Pancreas (tissue), 10 donors: ENCODE data around the gene BRD2. TPM values are rescaled to one million over a fixed set of nuclear protein-coding genes. Genes with fewer than 3 reads are reported as not detected.

Source experiments
- ATAC-seq, 4 donors: fragments of 200-7000 bp; cut with Tn5 transposase; one replicate each; pipeline versions ENCODE4 v1.8.0 to v1.9.1; 2020; ENCODE audit warnings: mild to moderate bottlenecking in 4 of 4, moderate library complexity in 4 of 4
- DNase-seq, 6 donors: peaks; one replicate each; pipeline ENCODE4 v3.0.0-alpha.2; 2020
- FAIRE-seq: peaks from 2 replicates; lab custom pipeline; 2012; peaks lifted over from hg19 to GRCh38; lab: Jason Lieb, UNC
- H3K27ac ChIP-seq, 4 donors: fragments of 200-600 bp; sonication (generic); 1 replicate in 3 of 4; 2 replicates in 1 of 4; pipeline versions ENCODE4 v1.5.0 to v1.8.0; 2020
- H3K27me3 ChIP-seq, 4 donors: fragments of 200-600 bp; one replicate each; pipeline ENCODE4 v1.8.0; 2021
- H3K36me3 ChIP-seq, 3 donors: fragments of 200-600 bp; sonication (generic) in 1 of 3; one replicate each; pipeline versions ENCODE4 v1.5.0 to v1.8.0; 2020 to 2021
- H3K4me1 ChIP-seq, 3 donors: fragments of 200-600 bp; one replicate each; pipeline ENCODE4 v1.8.0; 2021
- H3K4me3 ChIP-seq, 4 donors: fragments of 200-600 bp; sonication (generic) in 2 of 4; one replicate each; pipeline versions ENCODE4 v1.5.0 to v1.8.0; 2020 to 2021
- H3K9me3 ChIP-seq, 4 donors: fragments of 200-600 bp; one replicate each; pipeline ENCODE4 v1.8.0; 2021
- CTCF ChIP-seq, 4 donors: fragments of 200-600 bp; sonication (generic) in 3 of 4; IDR thresholded peaks; one replicate each; pipeline versions ENCODE4 v1.5.0 to v1.8.0; 2021; ENCODE audit warnings: antibody characterized with exemption in 4 of 4
- WGBS, 2 donors: extraction: QIAGEN DNeasy Blood & Tissue Kit; methylation state at CpG; one replicate each; pipeline ENCODE4 v1.1.7; 2013; 5-methylcytosine and 5-hydroxymethylcytosine counted together
- intact Hi-C, 3 donors: fragments of 100-400 bp; cut with DNase I; formaldehyde crosslinking; loops; one replicate each; pipeline versions ENCODE4 v1.11.1 to v1.14.2; 2022
- polyA plus RNA-seq, 2 donors: library from polyadenylated mRNA; stranded (reverse); fragments of 200-250 nt; gene quantifications; one replicate each; pipeline ENCODE4 v1.2.3, GENCODE V29; 2013
- total RNA-seq, 6 donors: library from RNA; stranded (reverse); fragmentation: NEBNext Ultra II Directional in 4 of 6; extraction: Animal tissue kit (Norgen Biotek cat#: 25700) in 4 of 6; gene quantifications; one replicate each; pipeline versions ENCODE4 v1.2.1 to v1.2.4, GENCODE V29; 2021 to 2023
- donor health status: healthy with polysubstance abuse.
- donor health status: DM: no; HTN: no; CAD: no; lungs with moderate emphysema.
- donor health status: DM: no; HTN: no; CAD: no.
- donor health status: control.
- donor health status: control.
- donor health status: Bipolar disorder and iron deficiency.
- donor health status: DM: yes; HTN: yes; CAD: no.
- donor health status: DM: no; HTN: no; CAD: no.
- donor health status: DM: no; HTN: no; CAD: no.
- donor health status: DM: yes; HTN: yes; CAD: no.

The BRD2 gene
- total and polyA plus RNA-seq, 8 donors, result 50.5 to 128 (median 88.9) TPM

DNA sequence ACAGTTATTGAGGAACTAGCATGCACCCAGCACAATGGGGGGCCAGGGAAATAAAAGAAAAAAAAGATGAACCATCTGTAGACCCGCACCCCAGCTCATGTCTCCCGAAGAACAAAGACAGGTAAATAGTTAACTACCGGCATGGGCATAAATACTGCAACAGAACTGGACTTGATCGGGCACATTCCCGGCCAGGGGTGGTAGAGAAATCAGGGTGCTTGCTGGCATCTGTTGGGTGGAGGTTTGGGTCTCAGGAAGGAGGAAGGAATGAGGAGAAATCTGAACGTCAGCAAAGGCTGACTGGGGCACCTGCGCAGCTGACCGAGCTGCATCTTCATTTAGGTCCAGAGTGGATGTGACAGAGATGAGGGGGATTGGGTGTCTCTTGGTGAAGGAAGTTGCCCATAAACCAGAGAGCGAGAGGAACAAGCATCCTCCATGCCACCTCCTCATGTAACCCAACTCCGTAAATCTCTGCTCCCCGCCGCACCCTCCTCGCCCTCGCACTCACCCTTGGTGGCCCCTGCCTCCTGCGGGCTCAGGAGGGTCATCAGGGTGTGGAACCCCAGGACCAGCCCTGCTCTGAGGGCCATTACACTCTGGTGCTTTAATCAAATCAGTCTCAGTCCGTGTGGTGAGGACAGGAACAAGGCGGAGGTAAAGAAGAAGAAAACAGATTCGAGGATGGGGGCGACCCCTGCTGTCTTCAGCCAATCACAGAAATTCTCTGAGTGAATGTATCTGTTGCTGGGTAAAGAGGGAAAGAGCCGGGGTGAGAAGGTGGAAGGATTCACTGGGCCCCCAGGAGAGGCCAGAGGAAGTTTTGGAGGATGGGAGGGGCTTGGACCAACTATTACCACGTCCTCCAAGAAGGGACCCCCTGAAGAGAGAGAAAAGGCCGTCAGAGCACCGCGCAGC, 40.8 kb downstream of the BRD2 start, which contains the start of gene HLA-DOA:
TSS of gene HLA-DOA (minus strand) at position 648 of the 918 bp plus-strand sequence.
- TF ChIP-seq CTCF (IDR thresholded peaks at IDR 0.05), result no peak
- H3K27ac ChIP-seq, result peak within 1 kb of the TSS in 1 of 4 donors; percentile 48

GRCh38 chr6:33010356-33010755, 42.0 kb downstream of the BRD2 start:
- Histone ChIP-seq H3K4me3 (no peak overlapping the region), H3K9me3 (no peaks in the 10 kb centered on the region), H3K27ac (no peak overlapping the region), H3K4me1 (no peaks in the 10 kb centered on the region), H3K27me3 (no peaks in the 10 kb centered on the region), H3K36me3 (no peaks in the 10 kb centered on the region)
- DNase-seq (no peak), ATAC-seq (no peak), FAIRE-seq (no peak)
- WGBS, 2 donors, result 56 to 57% methylated on average over 7 of the region's 7 CpGs
- TF ChIP-seq CTCF (IDR thresholded peaks at IDR 0.05), result no peak
- intact Hi-C loops, result loop anchor here in 1 of 3 donors (5.0 kb wide), 1 partner anchor 237 kb away; no protein-coding TSS in a partner anchor

More for the DNA sequence above, 40.8 kb downstream of the BRD2 start, which contains the start of gene HLA-DOA:
- no peaks in the 10 kb centered on the region for H3K36me3 ChIP-seq
- no peak for DNase-seq
- H3K27me3 ChIP-seq, result no peaks in the 10 kb centered on the region
- H3K4me1 ChIP-seq, result no peaks in the 10 kb centered on the region
- FAIRE-seq, result no peak
- intact Hi-C loops, result loop anchor here in 1 of 3 donors (10.0 kb wide), 1 partner anchor 226 kb away; no protein-coding TSS in a partner anchor
- peak within 1 kb of the TSS in 1 of 4 donors; percentile 9 for H3K4me3 ChIP-seq
- peak in 3 of 4 donors; percentile 44 to 87 (median 58) for ATAC-seq
- H3K9me3 ChIP-seq, result no peaks in the 10 kb centered on the region
- 19 to 20% methylated on average over 24 of the region's 24 CpGs for WGBS, 2 donors

GRCh38 chr6:33013608-33014007, 45.2 kb downstream of the BRD2 start:
- TF ChIP-seq CTCF (IDR thresholded peaks at IDR 0.05), result no peak
- Histone ChIP-seq H3K9me3 (no peaks in the 10 kb centered on the region), H3K4me1 (peaks cover 0 to 7% (median 4%) of the 10 kb centered on the region in 3 donors), H3K36me3 (no peaks in the 10 kb centered on the region), H3K27ac (no peak overlapping the region), H3K27me3 (no peaks in the 10 kb centered on the region), H3K4me3 (no peak overlapping the region)
- ATAC-seq (no peak), FAIRE-seq (no peak), DNase-seq (no peak)
- intact Hi-C loops, result loop anchor here in 1 of 3 donors (5.0 kb wide), 1 partner anchor 234 kb away; no protein-coding TSS in a partner anchor
- 41 to 44% methylated on average over 4 of the region's 4 CpGs for WGBS, 2 donors

GRCh38 chr6:33014841-33015634, 46.6 kb downstream of the BRD2 start:
- peak; percentile 69 to 77 (median 74) for ATAC-seq
- FAIRE-seq, result no peak
- Histone ChIP-seq H3K9me3 (no peaks in the 10 kb centered on the region), H3K27me3 (no peaks in the 10 kb centered on the region), H3K4me1 (peaks cover 0 to 11% (median 9%) of the 10 kb centered on the region in 3 donors), H3K27ac (no peak overlapping the region), H3K36me3 (no peaks in the 10 kb centered on the region), H3K4me3 (no peak overlapping the region)
- intact Hi-C loops, result loop anchor here in 1 of 3 donors (5.0 kb wide), 1 partner anchor 232 kb away; no protein-coding TSS in a partner anchor
- 21 to 25% methylated on average over 6 of the region's 6 CpGs for WGBS, 2 donors
- TF ChIP-seq CTCF (IDR thresholded peaks at IDR 0.05), result peak; percentile 73 to 82 (median 76)
- DNase-seq, result peak in 3 of 6 donors; percentile 45 to 65 (median 47)
